MG63 (cell line): ENCODE measurements around the gene BCL11B. TPM values are rescaled to one million over a fixed set of nuclear protein-coding genes. Genes with fewer than 3 reads are reported as not detected.

Source experiments
- DNase-seq: peaks from one replicate; pipeline ENCODE4 v3.0.0-alpha.2; 2020
- H3K27me3 ChIP-seq: fragments of 250-450 bp; sonication (Bioruptor Pico); 2 replicates; pipeline ENCODE4 v1.5.1; 2020; ENCODE audit warnings: mild to moderate bottlenecking, moderate library complexity
- H3K36me3 ChIP-seq: fragments of 250-450 bp; sonication (Bioruptor Pico); 2 replicates; pipeline ENCODE4 v1.5.1; 2020; ENCODE audit warnings: mild to moderate bottlenecking, moderate library complexity
- H3K4me3 ChIP-seq: fragments of 250-450 bp; sonication (Bioruptor Pico); 2 replicates; pipeline ENCODE4 v1.5.1; 2020; ENCODE audit warnings: mild to moderate bottlenecking, moderate library complexity
- H3K9me3 ChIP-seq: fragments of 250-450 bp; sonication (Bioruptor Pico); 2 replicates; pipeline ENCODE4 v1.5.1; 2020; ENCODE audit warnings: mild to moderate bottlenecking, moderate library complexity
- total RNA-seq: library from RNA; depleted of rRNA; stranded (reverse); fragments of >200 nt; shearing (Covaris generic); gene quantifications from 2 replicates; pipeline ENCODE4 v1.2.3, GENCODE V29; 2014; ENCODE audit warnings: low replicate concordance

The BCL11B gene
- total RNA-seq, 1 experiment from 2014 or later, result not detected

GRCh38 chr14:99273766-99274345 is 1.9 kb upstream of the BCL11B start:
- no peaks in the 10 kb centered on the region for H3K9me3 ChIP-seq
- H3K4me3 ChIP-seq, result peak overlapping the region; percentile 33
- no peak for DNase-seq
- H3K36me3 ChIP-seq, result no peaks in the 10 kb centered on the region
- H3K27me3 ChIP-seq, result peaks cover 26% of the 10 kb centered on the region

GRCh38 chr14:99272899-99273765 is 1.1 kb upstream of the BCL11B start:
- peaks cover 28% of the 10 kb centered on the region for H3K27me3 ChIP-seq
- DNase-seq, result no peak
- no peaks in the 10 kb centered on the region for H3K9me3 ChIP-seq
- H3K36me3 ChIP-seq, result no peaks in the 10 kb centered on the region
- H3K4me3 ChIP-seq, result no peak overlapping the region

- H3K9me3 ChIP-seq, result no peaks in the 10 kb centered on the region
- H3K4me3 ChIP-seq, result peak overlapping the region; percentile 28; the same call in 1 of the 2 replicates
- DNase-seq, result no peak
- H3K36me3 ChIP-seq, result no peaks in the 10 kb centered on the region
- peaks cover 26% of the 10 kb centered on the region for H3K27me3 ChIP-seq
Measured at GRCh38 chr14:99272632-99272898, 568 bp upstream of the BCL11B start.

- no peak overlapping the region for H3K4me3 ChIP-seq
- H3K27me3 ChIP-seq, result peaks cover 23% of the 10 kb centered on the region
- H3K36me3 ChIP-seq, result no peaks in the 10 kb centered on the region
- no peak for DNase-seq
- no peaks in the 10 kb centered on the region for H3K9me3 ChIP-seq
Measured at GRCh38 chr14:99271221-99271941, 616 bp downstream of the BCL11B start.

GRCh38 chr14:99270458-99271220 is 1.4 kb downstream of the BCL11B start:
- Histone ChIP-seq H3K9me3 (no peaks in the 10 kb centered on the region), H3K36me3 (no peaks in the 10 kb centered on the region), H3K27me3 (peaks cover 23% of the 10 kb centered on the region), H3K4me3 (no peak overlapping the region)
- no peak for DNase-seq

GRCh38 chr14:99268810-99269707 is 2.9 kb downstream of the BCL11B start:
- Histone ChIP-seq H3K9me3 (no peaks in the 10 kb centered on the region), H3K36me3 (no peaks in the 10 kb centered on the region), H3K4me3 (no peak overlapping the region), H3K27me3 (peaks cover 21% of the 10 kb centered on the region)
- DNase-seq, result no peak

GRCh38 chr14:99267837-99268781 is 3.9 kb downstream of the BCL11B start:
- no peaks in the 10 kb centered on the region for H3K9me3 ChIP-seq
- no peak overlapping the region for H3K4me3 ChIP-seq
- no peaks in the 10 kb centered on the region for H3K36me3 ChIP-seq
- peaks cover 17% of the 10 kb centered on the region for H3K27me3 ChIP-seq
- no peak for DNase-seq

GRCh38 chr14:99267381-99267780 is 4.6 kb downstream of the BCL11B start:
- no peak overlapping the region for H3K4me3 ChIP-seq
- DNase-seq, result no peak
- peaks cover 17% of the 10 kb centered on the region for H3K27me3 ChIP-seq
- H3K36me3 ChIP-seq, result no peaks in the 10 kb centered on the region
- H3K9me3 ChIP-seq, result no peaks in the 10 kb centered on the region

GRCh38 chr14:99266181-99267178 is 5.5 kb downstream of the BCL11B start:
- H3K36me3 ChIP-seq, result no peaks in the 10 kb centered on the region
- no peaks in the 10 kb centered on the region for H3K9me3 ChIP-seq
- peaks cover 14% of the 10 kb centered on the region for H3K27me3 ChIP-seq
- DNase-seq, result peak; percentile 51
- H3K4me3 ChIP-seq, result no peak overlapping the region

GRCh38 chr14:99265571-99265970 is 6.4 kb downstream of the BCL11B start:
- peaks cover 11% of the 10 kb centered on the region for H3K27me3 ChIP-seq
- H3K9me3 ChIP-seq, result no peaks in the 10 kb centered on the region
- H3K4me3 ChIP-seq, result no peak overlapping the region
- no peak for DNase-seq
- no peaks in the 10 kb centered on the region for H3K36me3 ChIP-seq

- Histone ChIP-seq H3K27me3 (peaks cover 8% of the 10 kb centered on the region), H3K4me3 (no peak overlapping the region)
- no peak for DNase-seq
Measured at GRCh38 chr14:99264691-99265450, 7.1 kb downstream of the BCL11B start.

GRCh38 chr14:99263564-99264330 is 8.2 kb downstream of the BCL11B start:
- no peaks in the 10 kb centered on the region for H3K36me3 ChIP-seq
- peaks cover 2% of the 10 kb centered on the region; the same call in 1 of the 2 replicates for H3K27me3 ChIP-seq
- no peak overlapping the region for H3K4me3 ChIP-seq
- no peaks in the 10 kb centered on the region for H3K9me3 ChIP-seq
- DNase-seq, result no peak

More at GRCh38 chr14:99264691-99265450, 7.1 kb downstream of the BCL11B start:
- no peaks in the 10 kb centered on the region for H3K36me3 ChIP-seq
- no peaks in the 10 kb centered on the region for H3K9me3 ChIP-seq

GRCh38 chr14:99262977-99263448 is 9.0 kb downstream of the BCL11B start:
- no peaks in the 10 kb centered on the region; the same call in 1 of the 2 replicates for H3K27me3 ChIP-seq
- H3K4me3 ChIP-seq, result no peak overlapping the region
- no peak for DNase-seq
- H3K36me3 ChIP-seq, result no peaks in the 10 kb centered on the region
- no peaks in the 10 kb centered on the region for H3K9me3 ChIP-seq
